ENCODE results near the gene RBP3.

- TF ChIP-seq EZH2 (IDR thresholded peaks at IDR 0.05; ENCODE audit: borderline replicate concordance), result no peak
- no peak for TF ChIP-seq CTCF (IDR thresholded peaks at IDR 0.05; ENCODE audit: poor library complexity)
These were observed 14.0 kb downstream of the RBP3 start for GRCh38 chr10:47362199-47362598.

All from hepatocyte (in vitro differentiated cells).